DMS79 treated with DMSO at 0.1 percent for 48 hours (cell line): Measurements from ENCODE around the gene METTL24.

ENCODE experiments used
- DNase-seq: peaks from one replicate; lab custom pipeline; 2025; lab: John Stamatoyannopoulos, UW

METTL24 gene

DNA sequence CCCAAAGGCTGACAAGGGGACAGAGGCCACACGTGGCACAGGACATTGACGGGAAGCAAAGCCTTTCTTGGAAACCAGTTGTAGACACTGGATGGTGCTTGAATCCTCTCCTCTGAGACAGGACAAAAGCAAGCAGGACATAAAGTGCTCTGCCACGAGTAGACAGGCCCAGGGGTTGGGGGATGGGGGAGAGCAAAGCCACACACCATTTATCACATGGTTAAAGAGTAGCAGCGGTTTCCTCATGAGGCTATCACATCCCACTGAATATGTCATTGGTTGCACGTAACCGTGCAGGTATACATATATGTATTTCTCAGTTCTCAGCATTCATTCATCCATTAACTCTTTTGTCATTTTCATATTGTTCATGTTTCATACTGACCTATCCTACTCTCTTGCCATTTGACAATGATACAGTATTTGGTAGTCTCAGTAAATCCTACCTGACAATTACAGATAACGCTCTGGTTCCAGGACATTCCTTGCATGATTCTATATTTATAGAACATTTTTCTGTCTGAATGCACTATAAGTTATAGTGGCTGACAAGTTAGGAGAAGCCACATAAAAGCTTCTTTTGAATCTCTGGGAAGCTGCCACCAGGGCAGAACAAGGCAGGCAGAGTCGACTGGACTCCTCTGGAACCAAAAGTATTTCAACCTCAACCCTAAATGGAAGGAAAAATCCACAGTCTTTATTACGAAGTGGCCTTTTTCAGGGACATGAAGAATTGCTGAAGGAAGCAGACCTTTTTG lies 23.5 kb downstream of the METTL24 start:
- no peak for DNase-seq

GRCh38 chr6:110332281-110332680 lies 25.9 kb downstream of the METTL24 start:
- DNase-seq = no peak

GRCh38 chr6:110331816-110332215 lies 26.3 kb downstream of the METTL24 start:
- no peak for DNase-seq

- no peak for DNase-seq
Measured at GRCh38 chr6:110331390-110331789, 26.8 kb downstream of the METTL24 start.

GRCh38 chr6:110329714-110330436 lies 28.3 kb downstream of the METTL24 start:
- DNase-seq = no peak

DNA sequence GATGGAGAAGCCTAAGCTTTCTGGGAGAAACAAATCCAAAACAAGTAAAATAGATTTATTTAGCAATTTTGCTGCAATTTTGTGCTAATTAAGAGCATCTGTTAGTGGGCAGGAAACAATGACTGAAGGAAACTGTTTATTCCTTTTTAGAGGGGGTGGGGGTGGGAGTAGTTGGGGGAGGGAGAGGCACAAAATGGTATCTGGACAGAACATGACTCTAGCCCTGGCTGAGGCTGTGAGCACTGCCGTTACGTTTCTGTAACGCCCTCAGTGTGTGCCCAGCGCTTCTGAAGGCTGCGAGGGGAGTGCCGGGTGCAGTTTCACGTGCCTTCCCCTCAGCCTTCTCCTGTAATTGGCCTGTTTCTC lies 28.8 kb downstream of the METTL24 start:
- DNase-seq = no peak

DNA sequence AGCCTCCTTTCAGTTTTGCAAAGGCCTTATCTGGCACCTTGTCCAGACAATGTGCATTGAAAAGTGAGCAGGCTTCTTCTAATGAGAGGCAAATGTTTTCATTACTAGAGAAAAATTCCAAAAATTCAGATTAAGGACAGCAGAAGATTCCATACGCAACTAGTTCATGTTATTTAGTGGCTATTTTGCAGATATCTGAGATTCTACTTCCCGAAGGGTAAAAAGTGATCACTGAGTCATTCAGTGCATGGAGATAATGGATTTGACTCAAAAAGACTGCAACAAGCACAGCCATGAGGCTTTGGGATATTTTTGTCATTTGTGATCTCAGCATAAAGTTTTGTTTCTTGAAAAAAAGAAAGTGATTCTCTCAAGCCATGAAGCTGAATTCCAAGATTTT lies 29.9 kb downstream of the METTL24 start:
- no peak for DNase-seq

- DNase-seq = peak; percentile 35
Measured at GRCh38 chr6:110327391-110327790, 30.8 kb downstream of the METTL24 start.

- no peak for DNase-seq
Measured at GRCh38 chr6:110326609-110327008, 31.5 kb downstream of the METTL24 start.

GRCh38 chr6:110326057-110326456 lies 32.1 kb downstream of the METTL24 start:
- no peak for DNase-seq

- DNase-seq = peak; percentile 82
Measured at GRCh38 chr6:110325197-110325596, 33.0 kb downstream of the METTL24 start.

DNA sequence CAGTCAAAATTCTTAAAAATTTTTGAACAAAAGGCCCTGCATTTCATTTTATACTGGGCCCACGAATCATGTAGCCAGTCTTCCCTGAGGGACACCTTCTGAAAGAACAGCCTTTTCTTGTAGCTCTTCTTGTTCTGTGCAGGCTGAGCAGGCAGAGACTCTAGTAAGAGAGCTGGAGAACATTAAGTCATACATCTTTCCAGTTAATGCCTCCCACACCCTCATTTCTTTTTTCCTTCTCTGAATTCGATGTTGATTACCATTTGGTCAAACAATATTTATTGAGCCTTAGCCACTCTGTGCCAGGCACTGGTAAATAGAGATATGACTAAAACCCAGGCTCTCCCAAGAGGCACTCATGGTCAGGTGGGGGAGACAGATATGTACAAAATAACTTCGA lies 33.6 kb downstream of the METTL24 start:
- DNase-seq = peak; percentile 25

- DNase-seq = no peak
Measured at GRCh38 chr6:110323258-110323657, 34.9 kb downstream of the METTL24 start.

DNA sequence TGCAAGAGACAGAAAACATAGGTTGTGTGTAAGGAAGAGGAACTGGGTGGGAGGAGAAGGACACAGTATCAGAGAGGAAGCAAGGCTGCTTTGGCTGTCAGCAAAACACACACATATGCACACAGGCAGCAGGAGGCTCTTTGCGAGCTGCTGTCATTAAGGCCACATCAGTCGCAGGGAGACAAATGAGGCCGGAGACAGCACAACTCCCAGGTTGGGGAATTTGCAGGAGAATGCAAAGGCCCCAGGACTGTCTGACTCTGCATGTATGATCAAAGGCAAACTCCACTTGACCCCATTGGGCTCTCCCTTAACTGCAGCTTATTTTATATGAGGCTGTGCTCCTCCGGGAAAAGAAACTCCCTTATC lies 35.3 kb downstream of the METTL24 start:
- DNase-seq = no peak

GRCh38 chr6:110322151-110322873 lies 35.8 kb downstream of the METTL24 start:
- peak; percentile 82 for DNase-seq

DNA sequence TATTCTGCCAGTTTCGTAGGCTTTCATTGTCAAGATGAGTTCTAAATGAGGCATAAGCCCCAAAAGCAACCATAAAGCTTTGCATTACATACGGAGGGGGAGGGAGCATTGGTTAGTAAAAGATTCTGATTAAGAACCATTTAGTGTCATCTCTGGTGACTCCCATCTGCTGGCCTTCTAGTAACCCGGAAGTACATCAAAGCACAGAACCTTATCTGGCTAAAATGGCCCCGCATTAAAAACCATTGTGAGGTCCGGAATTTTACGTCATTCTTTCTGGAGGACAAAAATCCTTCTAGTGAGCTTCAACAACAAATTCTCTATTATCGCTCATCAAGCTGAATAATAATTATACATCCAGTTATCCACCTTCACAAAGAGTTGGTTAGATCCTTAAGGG lies 37.8 kb downstream of the METTL24 start:
- no peak for DNase-seq

DNA sequence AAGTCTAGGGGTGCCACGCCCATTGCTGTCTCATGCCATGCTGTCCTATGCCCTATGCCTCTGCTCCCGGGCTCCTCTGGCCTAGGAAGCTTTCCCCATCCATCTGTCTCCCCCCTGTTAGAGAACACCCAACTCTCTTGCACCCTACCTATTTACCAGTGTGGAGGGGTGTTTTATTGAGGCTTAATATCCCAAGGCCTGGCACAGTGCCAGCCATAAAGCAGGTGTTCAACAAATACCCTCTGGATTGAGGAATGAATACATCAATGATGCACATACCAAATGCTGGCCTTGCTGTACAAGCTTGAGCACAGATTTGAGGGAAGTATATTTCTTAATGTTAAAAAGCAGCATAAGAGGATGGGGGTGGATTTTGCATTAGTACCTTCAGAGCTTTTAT lies 38.3 kb downstream of the METTL24 start:
- DNase-seq = no peak

- no peak for DNase-seq
Measured at GRCh38 chr6:110319381-110319780, 38.8 kb downstream of the METTL24 start.

DNA sequence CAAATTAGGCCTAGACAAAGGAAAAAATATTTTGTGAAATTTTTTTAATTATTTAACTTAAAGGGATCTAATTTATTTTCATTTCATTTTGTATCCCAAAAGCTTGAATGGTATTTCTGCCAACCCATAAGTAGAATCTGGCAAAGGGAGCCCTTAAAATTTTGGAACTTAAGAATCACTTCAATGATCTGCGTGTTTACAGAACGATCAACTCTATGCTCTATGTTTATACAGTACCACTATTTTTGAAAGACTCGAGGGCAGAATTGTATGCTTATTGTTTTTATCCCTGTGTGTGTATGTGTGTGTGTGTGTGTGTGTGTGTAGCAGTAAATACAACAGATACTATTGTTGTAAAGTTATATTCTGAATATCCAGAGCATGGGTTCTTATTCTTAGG lies 39.2 kb downstream of the METTL24 start:
- no peak for DNase-seq

- DNase-seq = no peak
Measured at GRCh38 chr6:110317646-110318045, 40.5 kb downstream of the METTL24 start.

GRCh38 chr6:110317189-110317588 lies 41.0 kb downstream of the METTL24 start:
- DNase-seq = no peak

DNA sequence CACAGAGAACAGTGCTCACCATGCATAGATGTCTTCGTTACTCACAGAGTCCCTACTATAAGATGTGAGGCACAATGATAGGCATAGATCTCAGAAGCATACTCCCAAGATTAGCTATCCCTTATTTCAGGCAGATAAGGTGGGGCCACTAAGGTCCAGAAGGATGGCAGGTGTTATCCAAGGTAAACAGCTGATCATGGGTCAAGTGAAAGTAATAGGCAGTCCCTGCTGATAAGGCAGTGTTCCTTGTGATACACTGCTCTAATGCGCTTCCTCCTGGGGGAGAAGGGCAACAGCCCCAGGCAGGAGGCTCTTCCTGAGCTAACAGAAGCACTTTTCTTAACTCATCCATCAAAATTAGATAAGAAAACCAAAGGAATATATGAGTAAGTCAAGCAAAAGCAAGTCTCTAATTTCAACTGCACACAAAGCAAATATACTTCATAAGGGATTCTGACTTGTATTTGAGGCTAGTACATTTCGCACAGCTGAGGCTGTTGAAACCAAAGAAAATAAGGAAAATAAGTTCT lies 42.2 kb downstream of the METTL24 start:
- no peak for DNase-seq
